ENCODE results near the gene WDR43. TPM values are rescaled to one million over a fixed set of nuclear protein-coding genes. Genes with fewer than 3 reads are reported as not detected.

Gene WDR43
- total and polyA plus RNA-seq, 8 donors, result 9.7 to 73.2 (median 18.6) TPM

- no peak for DNase-seq
- Histone ChIP-seq H3K9me3 (no peaks in the 10 kb centered on the region), H3K27ac (no peak overlapping the region), H3K36me3 (peaks cover 4 to 15% (median 12%) of the 10 kb centered on the region in 4 donors), H3K4me1 (peaks cover 14 to 55% (median 37%) of the 10 kb centered on the region in 4 donors), H3K27me3 (no peaks in the 10 kb centered on the region), H3K4me3 (no peak overlapping the region)
- WGBS, 5 donors, result 17 to 48% (median 37%) methylated on average over 1 of the region's 1 CpG
- intact Hi-C loops (cut with DNase I; ENCODE audit: low total_unique reads), result no loop called here
- TF ChIP-seq POLR2AphosphoS5 (IDR thresholded peaks at IDR 0.05), result no peak
- no peak for TF ChIP-seq CTCF (IDR thresholded peaks at IDR 0.05)
- no peak for TF ChIP-seq EP300 (IDR thresholded peaks at IDR 0.05)
- TF ChIP-seq POLR2A (IDR thresholded peaks at IDR 0.05), result no peak
These were observed 3.6 kb downstream of the WDR43 start for GRCh38 chr2:28898048-28898447.

- TF ChIP-seq EP300 (IDR thresholded peaks at IDR 0.05) (no peak), CTCF (IDR thresholded peaks at IDR 0.05) (no peak), POLR2AphosphoS5 (IDR thresholded peaks at IDR 0.05) (no peak), POLR2A (IDR thresholded peaks at IDR 0.05) (no peak)
- peaks cover 14 to 60% (median 36%) of the 10 kb centered on the region in 4 donors for H3K4me1 ChIP-seq
- 53 to 64% (median 56%) methylated on average over 2 of the region's 2 CpGs for WGBS, 5 donors
- H3K27ac ChIP-seq, result no peak overlapping the region
- peaks cover 11 to 37% (median 26%) of the 10 kb centered on the region in 4 donors for H3K36me3 ChIP-seq
- no peak overlapping the region for H3K4me3 ChIP-seq
- intact Hi-C loops (cut with DNase I; ENCODE audit: low total_unique reads), result no loop called here
- H3K9me3 ChIP-seq, result no peaks in the 10 kb centered on the region
- no peak for DNase-seq
- H3K27me3 ChIP-seq, result no peaks in the 10 kb centered on the region
These were observed 6.7 kb downstream of the WDR43 start for GRCh38 chr2:28901202-28901601.

- TF ChIP-seq EP300 (IDR thresholded peaks at IDR 0.05) (no peak), POLR2A (IDR thresholded peaks at IDR 0.05) (no peak), CTCF (IDR thresholded peaks at IDR 0.05) (no peak), POLR2AphosphoS5 (IDR thresholded peaks at IDR 0.05) (no peak)
- 69 to 80% (median 73%) methylated on average over 1 of the region's 1 CpG for WGBS, 5 donors
- Histone ChIP-seq H3K9me3 (no peaks in the 10 kb centered on the region), H3K4me3 (no peak overlapping the region), H3K27me3 (no peaks in the 10 kb centered on the region), H3K4me1 (peaks cover 7 to 54% (median 30%) of the 10 kb centered on the region in 4 donors), H3K27ac (no peak overlapping the region), H3K36me3 (peaks cover 17 to 44% (median 32%) of the 10 kb centered on the region in 4 donors)
- intact Hi-C loops (cut with DNase I; ENCODE audit: low total_unique reads), result no loop called here
- no peak for DNase-seq
These were observed 7.4 kb downstream of the WDR43 start for GRCh38 chr2:28901841-28902240.

GRCh38 chr2:28902584-28902983 is 8.1 kb downstream of the WDR43 start:
- Histone ChIP-seq H3K4me1 (peaks cover 5 to 47% (median 22%) of the 10 kb centered on the region in 4 donors), H3K4me3 (no peak overlapping the region), H3K27me3 (no peaks in the 10 kb centered on the region), H3K36me3 (peaks cover 17 to 51% (median 40%) of the 10 kb centered on the region in 4 donors), H3K27ac (no peak overlapping the region), H3K9me3 (no peaks in the 10 kb centered on the region)
- TF ChIP-seq CTCF (IDR thresholded peaks at IDR 0.05), result no peak
- WGBS, 5 donors, result 87 to 95% (median 91%) methylated on average over 3 of the region's 3 CpGs
- intact Hi-C loops (cut with DNase I; ENCODE audit: low total_unique reads), result no loop called here
- DNase-seq, result no peak

Data from stomach (tissue), 9 donors.